ENCODE measurements around the gene PZP.

DNA sequence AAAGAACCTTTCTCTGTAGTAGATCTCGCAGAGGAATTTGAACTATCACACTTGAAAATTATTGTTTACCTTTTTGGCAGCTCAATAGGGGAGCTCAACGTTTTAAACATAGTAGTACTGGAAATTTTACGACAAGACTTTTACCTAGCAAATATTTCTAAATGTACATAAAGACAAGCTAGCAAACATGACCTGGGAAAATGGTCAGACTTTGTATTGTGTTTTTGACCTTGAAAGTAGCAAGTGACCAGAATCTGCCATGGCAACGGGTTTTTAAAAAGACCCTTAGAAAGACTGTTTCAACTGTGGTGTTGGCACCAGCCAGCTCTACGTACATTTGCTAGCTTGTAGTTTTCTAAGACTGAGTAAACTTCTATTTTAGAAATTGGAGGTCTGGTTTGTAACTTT is 72.3 kb downstream of the PZP start:
- no peak for TF ChIP-seq CTCF (optimal IDR thresholded peaks at IDR 0.05 in 1 of 3, IDR thresholded peaks at IDR 0.05 in 1 of 3, conservative IDR thresholded peaks at IDR 0.05 in 1 of 3; ENCODE audit: extremely low read depth in 1 of 3, insufficient read depth in 2 of 3, low read length in 3 of 3)
- TF ChIP-seq EZH2 (IDR thresholded peaks at IDR 0.05; ENCODE audit: low read length): no peak
